SH-SY5Y (cell line): ENCODE data around the gene ADGRL3.

ENCODE experiments used
- GATA2 ChIP-seq: IDR thresholded peaks from 2 replicates; pipeline ENCODE4 v1.6.1; 2011; ENCODE audit warnings: mild to moderate bottlenecking, low read depth, low read length
- GATA3 ChIP-seq: IDR thresholded peaks from 2 replicates; pipeline ENCODE4 v1.6.1; 2011; ENCODE audit warnings: low read depth, mild to moderate bottlenecking, low read length, moderate library complexity

DNA sequence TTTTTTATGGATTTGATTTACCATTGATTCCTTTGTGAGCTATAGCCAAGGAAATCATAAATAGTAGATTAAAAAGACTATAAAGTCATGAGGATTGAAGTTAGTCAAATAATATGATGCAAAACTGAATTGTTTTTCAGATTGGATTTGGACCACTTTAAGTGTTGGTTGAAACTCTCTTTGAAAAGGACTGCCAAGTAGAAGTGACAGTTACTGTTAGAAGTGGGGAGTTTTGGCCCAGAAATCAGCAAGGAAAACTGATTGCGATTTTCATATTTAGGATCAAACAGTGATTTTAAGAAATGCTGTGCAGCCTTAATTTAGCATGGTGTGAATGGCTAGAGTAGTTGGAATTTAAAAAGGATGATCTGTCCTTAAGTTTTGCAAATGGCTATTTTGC lies 4.9 kb downstream of the ADGRL3 start:
- TF ChIP-seq GATA2, result no peak
- no peak for TF ChIP-seq GATA3
